HCT116 (cell line): ENCODE measurements around the gene SPACA5. TPM values are rescaled to one million over a fixed set of nuclear protein-coding genes. Genes with fewer than 3 reads are reported as not detected.
"Not testable (repeated sequence)": the region's sequence is repeated elsewhere in the genome, so short reads cannot be mapped to it uniquely, and the experiment has no call there.

Experiments used
- ATAC-seq: fragments of 200-7000 bp; cut with Tn5 transposase; 2 replicates; pipeline ENCODE4 v1.9.1; 2020; ENCODE audit warnings: mild to moderate bottlenecking, moderate library complexity
- BruUV-seq: library from RNA; stranded (reverse); fragments of 400-500 nt; replicated peaks from 2 replicates; lab custom pipeline; 2021; lab: Mats Ljungman, UMichigan
- CTCF ChIA-PET: fragments of 300-600 bp; sonication (Branson Sonifier 250); formaldehyde crosslinking; loops from one replicate; lab custom pipeline; 2021; ENCODE audit warnings: antibody characterized with exemption; lab: Charles Lee
- POLR2A ChIA-PET: fragments of 300-600, 350-600 bp; sonication (Branson Sonifier 250); formaldehyde crosslinking; loops from one replicate; lab custom pipeline; 2021; ENCODE audit warnings: antibody characterized with exemption; lab: Charles Lee
- RAD21 ChIA-PET, 2 experiments: fragments of 300-600 bp; sonication (Branson Sonifier 250); formaldehyde crosslinking; loops; one replicate each; lab custom pipeline; 2023; ENCODE audit warnings: low total read pairs in 2 of 2; ENCODE audit not compliant: uncharacterized antibody in 2 of 2, unreplicated experiment in 2 of 2, low non-redundant PET in 1 of 2; lab: Charles Lee
- DNase-seq: peaks from one replicate; pipeline ENCODE4 v3.0.0-alpha.2; 2010; ENCODE audit warnings: low read depth, low spot score
- H2AFZ ChIP-seq: fragments of 200-600 bp; shearing (Covaris generic), sonication (generic); 2 replicates; pipeline ENCODE4 v1.6.1; 2017; ENCODE audit warnings: low read depth, mixed run types, mixed read lengths, antibody characterized with exemption, low read length; ENCODE audit not compliant: poor library complexity, severe bottlenecking
- H3K27ac ChIP-seq: 2 replicates; pipeline ENCODE4 v1.5.1; 2012; ENCODE audit warnings: low read depth, low read length
- H3K27me3 ChIP-seq: fragments of 200-600 bp; sonication (generic); 2 replicates; pipeline ENCODE4 v1.6.1; 2016; ENCODE audit warnings: mixed run types, low read length, mixed read lengths; ENCODE audit not compliant: insufficient read depth
- H3K36me3 ChIP-seq, 2 experiments: fragments of 200-500 bp in 1 of 2; fragments of 200-600 bp in 1 of 2; sonication (Bioruptor generic) in 1 of 2; sonication (generic) in 1 of 2; 2 replicates each; pipeline versions ENCODE4 v1.5.1 to v1.6.1; 2014 to 2016; ENCODE audit warnings: low read length in 2 of 2, inconsistent platforms in 1 of 2, mixed read lengths in 1 of 2, mixed run types in 1 of 2; ENCODE audit not compliant: insufficient read depth in 2 of 2, control insufficient read depth in 1 of 2
- H3K4me1 ChIP-seq, 2 experiments: fragments of 200-600 bp in 1 of 2; sonication (generic) in 1 of 2; 2 replicates each; pipeline versions ENCODE4 v1.5.1 to v1.6.1; 2012 to 2017; ENCODE audit warnings: low read length in 2 of 2, inconsistent platforms in 1 of 2, mild to moderate bottlenecking in 1 of 2, mixed read lengths in 1 of 2, mixed run types in 1 of 2, moderate library complexity in 1 of 2; ENCODE audit not compliant: insufficient read depth in 2 of 2, control insufficient read depth in 1 of 2
- H3K4me2 ChIP-seq: fragments of 200-600 bp; sonication (generic); 2 replicates; pipeline ENCODE4 v1.6.1; 2017; ENCODE audit warnings: mixed run types, low read length, mixed read lengths
- H3K4me3 ChIP-seq, 2 experiments: fragments of 200-600 bp in 1 of 2; sonication (generic) in 1 of 2; replicated peaks in 1 of 2; 2 replicates each; pipeline ENCODE4 v1.5.1; 2011 to 2016; ENCODE audit warnings: low read length in 2 of 2, control low read depth in 1 of 2, low read depth in 1 of 2, mild to moderate bottlenecking in 1 of 2, mixed read lengths in 1 of 2, mixed run types in 1 of 2
- H3K79me2 ChIP-seq: fragments of 200-600 bp; sonication (generic); 2 replicates; pipeline ENCODE4 v1.6.1; 2017; ENCODE audit warnings: mild to moderate bottlenecking, mixed run types, low read length, moderate library complexity, mixed read lengths; ENCODE audit not compliant: insufficient read depth
- H3K9ac ChIP-seq: fragments of 200-600 bp; sonication (generic); 2 replicates; pipeline ENCODE4 v1.6.1; 2016; ENCODE audit warnings: low read length, mixed read lengths
- H3K9me2 ChIP-seq: fragments of 200-600 bp; sonication (generic), shearing (Covaris generic); 2 replicates; pipeline ENCODE4 v1.6.1; 2017; ENCODE audit warnings: mixed run types, mild to moderate bottlenecking, moderate library complexity; ENCODE audit not compliant: insufficient read depth
- H3K9me3 ChIP-seq, 2 experiments: fragments of 200-500 bp in 1 of 2; fragments of 200-600 bp in 1 of 2; sonication (Bioruptor generic) in 1 of 2; sonication (generic) in 1 of 2; 2 replicates each; pipeline ENCODE4 v1.6.1; 2014 to 2017; ENCODE audit warnings: low read length in 2 of 2, mixed read lengths in 2 of 2, inconsistent platforms in 1 of 2, low read depth in 1 of 2, mild to moderate bottlenecking in 1 of 2, mixed run types in 1 of 2, moderate library complexity in 1 of 2; ENCODE audit not compliant: control insufficient read depth in 1 of 2, insufficient read depth in 1 of 2
- H4K20me1 ChIP-seq: fragments of 200-600 bp; sonication (generic), shearing (Covaris generic); 2 replicates; pipeline ENCODE4 v1.6.1; 2017; ENCODE audit warnings: mixed run types, mild to moderate bottlenecking, moderate library complexity; ENCODE audit not compliant: insufficient read depth
- CTCF ChIP-seq, 3 experiments: fragments of 200-600 bp in 1 of 3; sonication (generic) in 1 of 3; IDR thresholded peaks in 2 of 3; conservative IDR thresholded peaks in 1 of 3; 2 replicates each; pipeline ENCODE4 v1.5.1; 2012 to 2017; ENCODE audit warnings: low read depth in 2 of 3, low read length in 2 of 3, antibody characterized with exemption in 1 of 3, borderline replicate concordance in 1 of 3, control low read depth in 1 of 3, mild to moderate bottlenecking in 1 of 3, mixed read lengths in 1 of 3, mixed run types in 1 of 3, moderate library complexity in 1 of 3; ENCODE audit not compliant: insufficient read depth in 1 of 3
- EGR1 ChIP-seq: IDR thresholded peaks from 2 replicates; pipeline ENCODE4 v1.6.1; 2012; ENCODE audit warnings: low read depth
- ELF1 ChIP-seq: IDR thresholded peaks from 2 replicates; pipeline ENCODE4 v1.6.1; 2012; ENCODE audit warnings: low read depth, borderline replicate concordance
- FOSL1 ChIP-seq: IDR thresholded peaks from 2 replicates; pipeline ENCODE4 v1.6.1; 2012; ENCODE audit warnings: low read depth
- JUND ChIP-seq: IDR thresholded peaks from 2 replicates; pipeline ENCODE4 v1.6.1; 2012
- MAX ChIP-seq: IDR thresholded peaks from 2 replicates; pipeline ENCODE4 v1.6.1; 2012
- RAD21 ChIP-seq: IDR thresholded peaks from 2 replicates; pipeline ENCODE4 v1.6.1; 2012; ENCODE audit warnings: low read depth, mild to moderate bottlenecking
- SP1 ChIP-seq: IDR thresholded peaks from 2 replicates; pipeline ENCODE4 v1.6.1; 2012; ENCODE audit warnings: low read depth
- TCF7L2 ChIP-seq: IDR thresholded peaks from 2 replicates; pipeline ENCODE4 v1.7.0; 2011; ENCODE audit warnings: borderline replicate concordance, inconsistent platforms; ENCODE audit not compliant: insufficient read depth, insufficient read length; ENCODE audit errors: extremely low read depth
- ZFX ChIP-seq: fragments of 450-650 bp; IDR thresholded peaks from 2 replicates; pipeline ENCODE4 v1.6.1; 2017
- intact Hi-C: fragments of 100-400 bp; cut with micrococcal nuclease; formaldehyde crosslinking; loops from 2 replicates; pipeline ENCODE4 v1.10.0; 2022
- total RNA-seq: library from RNA; stranded (reverse); gene quantifications from one replicate; pipeline ENCODE4 v1.2.1, GENCODE V29; 2021; ENCODE audit not compliant: unreplicated experiment
- TF ChIP-seq, protein P1 (sequence below): IDR thresholded peaks from 2 replicates; pipeline ENCODE4 v1.6.1; 2012; ENCODE audit warnings: low read depth
- TF ChIP-seq, protein P2 (sequence below): IDR thresholded peaks from 2 replicates; pipeline ENCODE4 v1.6.1; 2011; ENCODE audit warnings: mild to moderate bottlenecking, low read length, moderate library complexity; ENCODE audit not compliant: insufficient replicate concordance; ENCODE audit errors: extremely low read depth

SPACA5 gene
- total RNA-seq, 1 experiment from 2014 or later: not detected

GRCh38 chrX:48025561-48025960 lies 18.8 kb downstream of the SPACA5 start:
- TF ChIP-seq RAD21 (peak; percentile 78), FOSL1 (no peak), EGR1 (no peak), ELF1 (no peak), CTCF (IDR thresholded peaks at IDR 0.05 in 2 of 3, conservative IDR thresholded peaks at IDR 0.05 in 1 of 3; ENCODE audit: borderline replicate concordance in 1 of 3, insufficient read depth in 1 of 3, low read depth in 2 of 3, low read length in 2 of 3) (peak; percentile 43 to 65 (median 64); a peak in 5 of 6 replicates), JUND (no peak), MAX (no peak), TCF7L2 (no peak), ZFX (no peak), SP1 (no peak)
- TF ChIP-seq, protein P1, sequence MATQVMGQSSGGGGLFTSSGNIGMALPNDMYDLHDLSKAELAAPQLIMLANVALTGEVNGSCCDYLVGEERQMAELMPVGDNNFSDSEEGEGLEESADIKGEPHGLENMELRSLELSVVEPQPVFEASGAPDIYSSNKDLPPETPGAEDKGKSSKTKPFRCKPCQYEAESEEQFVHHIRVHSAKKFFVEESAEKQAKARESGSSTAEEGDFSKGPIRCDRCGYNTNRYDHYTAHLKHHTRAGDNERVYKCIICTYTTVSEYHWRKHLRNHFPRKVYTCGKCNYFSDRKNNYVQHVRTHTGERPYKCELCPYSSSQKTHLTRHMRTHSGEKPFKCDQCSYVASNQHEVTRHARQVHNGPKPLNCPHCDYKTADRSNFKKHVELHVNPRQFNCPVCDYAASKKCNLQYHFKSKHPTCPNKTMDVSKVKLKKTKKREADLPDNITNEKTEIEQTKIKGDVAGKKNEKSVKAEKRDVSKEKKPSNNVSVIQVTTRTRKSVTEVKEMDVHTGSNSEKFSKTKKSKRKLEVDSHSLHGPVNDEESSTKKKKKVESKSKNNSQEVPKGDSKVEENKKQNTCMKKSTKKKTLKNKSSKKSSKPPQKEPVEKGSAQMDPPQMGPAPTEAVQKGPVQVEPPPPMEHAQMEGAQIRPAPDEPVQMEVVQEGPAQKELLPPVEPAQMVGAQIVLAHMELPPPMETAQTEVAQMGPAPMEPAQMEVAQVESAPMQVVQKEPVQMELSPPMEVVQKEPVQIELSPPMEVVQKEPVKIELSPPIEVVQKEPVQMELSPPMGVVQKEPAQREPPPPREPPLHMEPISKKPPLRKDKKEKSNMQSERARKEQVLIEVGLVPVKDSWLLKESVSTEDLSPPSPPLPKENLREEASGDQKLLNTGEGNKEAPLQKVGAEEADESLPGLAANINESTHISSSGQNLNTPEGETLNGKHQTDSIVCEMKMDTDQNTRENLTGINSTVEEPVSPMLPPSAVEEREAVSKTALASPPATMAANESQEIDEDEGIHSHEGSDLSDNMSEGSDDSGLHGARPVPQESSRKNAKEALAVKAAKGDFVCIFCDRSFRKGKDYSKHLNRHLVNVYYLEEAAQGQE: no peak
- TF ChIP-seq, protein P2, sequence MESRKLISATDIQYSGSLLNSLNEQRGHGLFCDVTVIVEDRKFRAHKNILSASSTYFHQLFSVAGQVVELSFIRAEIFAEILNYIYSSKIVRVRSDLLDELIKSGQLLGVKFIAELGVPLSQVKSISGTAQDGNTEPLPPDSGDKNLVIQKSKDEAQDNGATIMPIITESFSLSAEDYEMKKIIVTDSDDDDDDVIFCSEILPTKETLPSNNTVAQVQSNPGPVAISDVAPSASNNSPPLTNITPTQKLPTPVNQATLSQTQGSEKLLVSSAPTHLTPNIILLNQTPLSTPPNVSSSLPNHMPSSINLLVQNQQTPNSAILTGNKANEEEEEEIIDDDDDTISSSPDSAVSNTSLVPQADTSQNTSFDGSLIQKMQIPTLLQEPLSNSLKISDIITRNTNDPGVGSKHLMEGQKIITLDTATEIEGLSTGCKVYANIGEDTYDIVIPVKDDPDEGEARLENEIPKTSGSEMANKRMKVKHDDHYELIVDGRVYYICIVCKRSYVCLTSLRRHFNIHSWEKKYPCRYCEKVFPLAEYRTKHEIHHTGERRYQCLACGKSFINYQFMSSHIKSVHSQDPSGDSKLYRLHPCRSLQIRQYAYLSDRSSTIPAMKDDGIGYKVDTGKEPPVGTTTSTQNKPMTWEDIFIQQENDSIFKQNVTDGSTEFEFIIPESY: no peak
- intact Hi-C loops: loop anchor here (1.0 to 5.0 kb wide), 5 partner anchors 171 to 833 kb away; partner anchors contain the start of genes ARAF and UBA1
- Histone ChIP-seq H3K4me1 (no peaks in the 10 kb centered on the region), H4K20me1 (no peaks in the 10 kb centered on the region), H3K9ac (no peak overlapping the region), H3K4me2 (peak overlapping the region; percentile 25), H3K27me3 (no peaks in the 10 kb centered on the region), H2AFZ (peak overlapping the region; percentile 76), H3K36me3 (no peaks in the 10 kb centered on the region), H3K4me3 (no peak overlapping the region), H3K79me2 (no peaks in the 10 kb centered on the region), H3K27ac (no peak overlapping the region), H3K9me3 (no peaks in the 10 kb centered on the region), H3K9me2 (no peaks in the 10 kb centered on the region)
- ATAC-seq (peak; percentile 77), DNase-seq (peak; percentile 64)
- ChIA-PET POLR2A (no interaction called here), RAD21 (no interaction called here), CTCF (no interaction called here)
- no TSS peak for BruUV-seq

- H3K9ac ChIP-seq, DNase-seq, H3K36me3 ChIP-seq, ATAC-seq, H3K4me3 ChIP-seq, POLR2A ChIA-PET, H2AFZ ChIP-seq, H3K27ac ChIP-seq, H3K9me2 ChIP-seq, H3K4me1 ChIP-seq, H3K9me3 ChIP-seq, H4K20me1 ChIP-seq, H3K79me2 ChIP-seq, BruUV-seq, H3K4me2 ChIP-seq, RAD21 ChIA-PET, H3K27me3 ChIP-seq: not testable (repeated sequence)
- CTCF ChIA-PET: interaction anchor here (0.5 to 1.0 kb wide), 3 partner anchors 191 to 447 kb away, joined by 3 read pairs; partner anchors contain the start of gene ZNF81
- intact Hi-C loops: loop anchor here (5.0 kb wide), 4 partner anchors 465 to 835 kb away; partner anchors contain the start of genes ARAF and UBA1
Measured at GRCh38 chrX:48027545-48027944, 20.8 kb downstream of the SPACA5 start.
